IPS-18c (cell line): ENCODE data around the gene C12orf42.
"Not testable (repeated sequence)": the region's sequence is repeated elsewhere in the genome, so short reads cannot be mapped to it uniquely, and the experiment has no call there.

Experiments
- H3K4me3 ChIP-seq: 2 replicates; pipeline ENCODE4 v1.7.0; 2013; ENCODE audit warnings: low read depth, mild to moderate bottlenecking, low read length, moderate library complexity; ENCODE audit not compliant: insufficient read depth
- H3K9me3 ChIP-seq: one replicate; pipeline ENCODE4 v1.6.1; 2013; ENCODE audit warnings: mild to moderate bottlenecking, low read length, moderate library complexity; ENCODE audit not compliant: control insufficient read depth, insufficient read depth

The C12orf42 gene

DNA sequence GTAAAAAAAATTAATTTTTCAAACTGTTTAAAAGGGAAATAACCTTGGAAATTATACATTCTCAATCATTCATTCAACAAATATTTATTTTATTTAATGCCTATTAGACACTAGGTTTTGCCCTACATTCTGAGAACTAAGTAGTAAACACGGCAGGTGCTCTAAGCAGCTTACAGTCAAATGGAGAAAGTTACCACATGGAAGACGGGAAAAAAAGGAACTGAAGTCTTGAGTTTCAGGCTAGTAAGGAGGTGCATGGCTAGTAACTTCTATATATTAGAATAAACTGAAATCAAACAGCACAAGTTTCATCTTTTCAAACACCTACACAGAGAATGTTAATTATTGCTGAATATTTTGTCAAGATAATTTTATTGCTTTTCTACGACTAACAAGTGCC lies 52.9 kb downstream of the C12orf42 start:
- Histone ChIP-seq H3K4me3 (no peak overlapping the region), H3K9me3 (no peaks in the 10 kb centered on the region)

DNA sequence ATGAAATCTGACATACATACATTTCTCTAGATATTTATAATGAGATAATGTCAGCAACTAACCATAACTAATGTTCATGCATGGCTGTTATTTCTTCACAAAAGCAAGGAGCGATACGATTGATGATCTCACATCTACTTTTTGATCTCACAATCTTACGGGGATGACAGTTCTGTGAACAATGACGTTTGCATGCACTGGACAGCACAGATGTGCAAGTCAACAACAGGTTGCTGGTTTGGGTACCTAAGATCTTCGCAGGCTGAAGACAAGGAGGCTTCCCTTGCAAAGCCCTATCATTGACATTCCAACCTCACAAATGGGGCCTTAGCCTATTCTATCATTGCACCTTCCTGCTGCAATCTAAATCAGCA lies 53.6 kb downstream of the C12orf42 start:
- Histone ChIP-seq H3K4me3 (no peak overlapping the region), H3K9me3 (no peaks in the 10 kb centered on the region)

- no peak overlapping the region for H3K4me3 ChIP-seq
- H3K9me3 ChIP-seq = no peaks in the 10 kb centered on the region
Measured at GRCh38 chr12:103441437-103442181, 54.2 kb downstream of the C12orf42 start.

- not testable (repeated sequence) for H3K4me3 ChIP-seq, H3K9me3 ChIP-seq
Measured at GRCh38 chr12:103434165-103435105, 61.3 kb downstream of the C12orf42 start.

DNA sequence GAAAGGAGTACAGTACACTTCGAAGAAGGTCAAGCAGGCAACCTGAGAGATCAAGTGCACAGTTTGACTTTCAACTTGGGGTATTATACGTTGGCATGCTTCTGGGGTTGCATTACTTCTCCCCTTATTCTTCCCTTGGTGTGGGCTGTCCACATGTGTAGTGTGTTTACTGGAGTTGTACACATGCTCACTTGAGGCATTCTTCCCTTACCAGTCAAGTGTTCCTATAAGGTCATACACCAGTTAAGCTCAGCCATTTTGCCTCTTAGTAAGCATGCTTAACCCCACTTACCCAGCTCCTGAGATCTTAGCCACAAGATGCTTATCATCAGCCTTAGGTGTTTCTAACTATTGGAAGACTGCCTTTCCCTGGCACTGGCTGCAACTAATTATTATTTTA lies 63.8 kb downstream of the C12orf42 start:
- no peaks in the 10 kb centered on the region for H3K9me3 ChIP-seq
- H3K4me3 ChIP-seq = no peak overlapping the region

- Histone ChIP-seq H3K4me3 (no peak overlapping the region), H3K9me3 (no peaks in the 10 kb centered on the region)
Measured at GRCh38 chr12:103431387-103431786, 64.4 kb downstream of the C12orf42 start.

- H3K4me3 ChIP-seq, H3K9me3 ChIP-seq: not testable (repeated sequence)
Measured at GRCh38 chr12:103425674-103426073, 70.1 kb downstream of the C12orf42 start.

DNA sequence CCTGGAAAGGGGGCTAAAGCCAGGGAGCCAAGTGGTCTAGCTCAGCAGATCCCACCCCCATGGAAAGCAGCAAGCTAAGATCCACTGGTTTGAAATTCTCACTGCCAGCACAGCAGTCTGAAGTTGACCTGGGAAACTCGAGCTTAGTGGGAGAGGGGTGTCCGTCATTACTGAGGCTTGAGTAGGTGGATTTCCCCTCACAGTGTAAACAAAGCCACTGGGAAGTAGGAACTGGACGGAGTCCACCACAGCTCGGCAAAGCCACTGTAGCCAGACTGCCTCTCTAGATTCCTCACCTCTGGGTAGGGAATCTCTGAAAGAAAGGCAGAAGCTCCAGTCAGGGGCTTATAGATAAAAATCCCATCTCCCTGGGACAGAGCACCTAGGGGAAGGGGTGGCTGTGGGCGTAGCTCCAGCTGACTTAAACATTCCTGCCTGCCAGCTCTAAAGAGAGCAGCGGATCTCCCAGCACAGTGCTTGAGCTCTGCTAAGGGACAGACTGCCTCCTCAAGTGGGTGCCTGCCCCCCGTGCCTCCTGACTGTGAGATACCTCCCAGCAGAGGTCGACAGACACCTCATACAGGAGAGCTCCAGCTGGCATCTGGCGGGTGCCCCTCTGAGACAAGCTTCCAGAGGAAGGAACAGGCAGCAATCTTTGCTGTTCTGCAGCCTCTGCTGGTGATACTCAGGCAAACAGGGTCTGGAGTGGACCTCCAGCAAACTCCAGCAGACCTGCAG lies 70.8 kb downstream of the C12orf42 start:
- not testable (repeated sequence) for H3K9me3 ChIP-seq, H3K4me3 ChIP-seq

- Histone ChIP-seq H3K4me3 (no peak overlapping the region), H3K9me3 (no peaks in the 10 kb centered on the region)
Measured at GRCh38 chr12:103423516-103423910, 72.3 kb downstream of the C12orf42 start.

- no peak overlapping the region for H3K4me3 ChIP-seq
- H3K9me3 ChIP-seq = no peaks in the 10 kb centered on the region
Measured at GRCh38 chr12:103422746-103423515, 72.8 kb downstream of the C12orf42 start.

DNA sequence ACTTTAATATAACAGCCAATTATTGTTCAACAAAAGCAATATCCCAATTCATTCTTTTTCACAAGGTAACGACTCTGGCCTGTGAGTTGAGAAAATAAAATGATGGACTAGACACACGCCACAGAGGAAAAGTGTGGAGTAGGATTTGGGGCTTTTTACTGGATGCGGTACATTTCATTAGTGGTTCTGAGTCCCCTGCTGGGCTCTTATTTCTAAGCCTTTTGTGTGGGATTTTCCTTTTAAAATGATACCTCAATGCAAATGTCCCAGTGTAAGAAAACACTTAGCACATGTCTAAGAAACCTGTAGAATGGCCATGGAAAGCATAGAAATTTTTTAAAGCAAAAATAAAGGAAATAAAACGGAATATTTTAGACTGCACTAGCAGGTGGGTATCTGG lies 73.4 kb downstream of the C12orf42 start:
- Histone ChIP-seq H3K4me3 (no peak overlapping the region), H3K9me3 (no peaks in the 10 kb centered on the region)

GRCh38 chr12:103421402-103421801 lies 74.4 kb downstream of the C12orf42 start:
- Histone ChIP-seq H3K4me3 (no peak overlapping the region), H3K9me3 (no peaks in the 10 kb centered on the region)

GRCh38 chr12:103415681-103416080 lies 80.1 kb downstream of the C12orf42 start:
- Histone ChIP-seq H3K9me3 (no peaks in the 10 kb centered on the region), H3K4me3 (no peak overlapping the region)

DNA sequence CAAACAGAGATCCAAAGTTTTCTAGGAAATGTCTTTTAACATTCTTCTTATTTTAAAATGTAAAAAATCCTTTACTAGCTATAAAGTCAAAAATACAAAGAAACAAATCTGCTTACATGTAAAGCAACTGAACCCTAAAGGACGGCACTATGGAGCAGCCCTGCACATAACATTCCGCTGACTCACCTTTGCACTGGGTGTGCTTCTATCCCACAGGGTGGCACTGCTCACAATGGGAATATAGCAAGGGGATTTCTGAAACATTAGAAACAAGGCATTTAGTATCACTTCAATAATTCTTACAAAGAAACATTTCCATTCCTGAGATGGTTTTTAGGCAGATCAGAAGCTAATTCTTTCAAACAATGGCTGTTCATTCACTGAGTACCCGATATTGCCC lies 94.3 kb downstream of the C12orf42 start:
- no peak overlapping the region for H3K4me3 ChIP-seq
- H3K9me3 ChIP-seq = no peaks in the 10 kb centered on the region

DNA sequence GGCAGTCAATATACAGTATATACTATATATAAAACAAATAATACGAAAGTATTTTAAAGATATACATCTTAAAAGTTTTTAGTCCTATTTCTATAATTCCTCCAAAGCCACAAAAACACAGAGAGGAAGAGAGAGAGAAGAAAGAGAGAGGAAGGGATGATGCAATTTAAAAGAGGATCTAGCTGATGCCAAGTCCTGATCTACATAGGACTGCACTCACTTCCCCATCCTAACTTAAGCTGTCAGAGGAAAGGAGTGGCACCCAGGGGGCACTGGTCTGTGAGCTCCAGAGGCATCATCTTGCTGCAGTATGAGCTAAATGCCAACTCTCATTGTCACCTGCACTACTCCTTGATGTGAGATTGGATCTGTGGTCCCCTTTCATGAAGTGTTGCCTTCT lies 95.8 kb downstream of the C12orf42 start:
- Histone ChIP-seq H3K9me3 (no peaks in the 10 kb centered on the region), H3K4me3 (no peak overlapping the region)

GRCh38 chr12:103397536-103397935 lies 98.2 kb downstream of the C12orf42 start:
- H3K9me3 ChIP-seq = no peaks in the 10 kb centered on the region
- no peak overlapping the region for H3K4me3 ChIP-seq

DNA sequence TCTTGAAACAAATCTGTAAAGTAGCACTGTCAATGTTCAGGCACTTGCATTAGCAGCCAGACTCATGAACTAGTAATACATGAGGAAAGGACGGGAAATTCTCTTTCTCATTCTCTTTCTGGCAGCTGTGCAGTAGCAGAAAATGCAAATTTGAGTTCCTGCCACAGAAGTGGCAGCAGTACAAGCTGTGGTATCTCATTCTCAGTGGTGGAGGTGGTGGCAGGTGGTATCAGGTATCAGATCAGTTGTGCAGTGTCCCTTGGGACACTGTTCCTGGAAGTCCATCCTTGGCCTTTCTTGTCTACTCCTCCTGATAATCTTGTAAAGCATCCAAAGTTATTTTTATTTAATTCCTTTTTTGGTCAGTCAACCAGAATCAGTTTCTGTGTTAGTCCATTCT lies 103.0 kb downstream of the C12orf42 start:
- H3K4me3 ChIP-seq = no peak overlapping the region

More for the DNA sequence above, 103.0 kb downstream of the C12orf42 start:
- H3K9me3 ChIP-seq = no peaks in the 10 kb centered on the region
